Astrocyte (in vitro differentiated cells and primary cell): Measurements from ENCODE around the gene IPPK. TPM values are rescaled to one million over a fixed set of nuclear protein-coding genes. Genes with fewer than 3 reads are reported as not detected.

ENCODE experiments used
- DNase-seq: peaks from one replicate; pipeline ENCODE4 v3.0.0-alpha.2; 2010; ENCODE audit warnings: low read depth
- FAIRE-seq: peaks from 2 replicates; lab custom pipeline; 2011; peaks lifted over from hg19 to GRCh38; lab: Jason Lieb, UNC
- H2AFZ ChIP-seq: 2 replicates; pipeline ENCODE4 v1.6.0; 2012; ENCODE audit warnings: low read depth, low read length, inconsistent platforms
- H3K27ac ChIP-seq: 2 replicates; pipeline ENCODE4 v1.5.1; 2011; ENCODE audit warnings: low read depth, low read length, inconsistent platforms
- H3K27me3 ChIP-seq: 2 replicates; pipeline ENCODE4 v1.6.0; 2011; ENCODE audit warnings: low read length, inconsistent platforms; ENCODE audit not compliant: insufficient read depth
- H3K36me3 ChIP-seq: 2 replicates; pipeline ENCODE4 v1.5.1; 2011; ENCODE audit warnings: low read length, inconsistent platforms; ENCODE audit not compliant: insufficient read depth
- H3K4me1 ChIP-seq: 2 replicates; pipeline ENCODE4 v1.5.1; 2011; ENCODE audit warnings: low read length, inconsistent platforms; ENCODE audit not compliant: insufficient read depth
- H3K4me2 ChIP-seq: 2 replicates; pipeline ENCODE4 v1.6.0; 2012; ENCODE audit warnings: low read length, inconsistent platforms
- H3K4me3 ChIP-seq: 2 replicates; pipeline ENCODE4 v1.5.1; 2011; ENCODE audit warnings: low read depth, mild to moderate bottlenecking, low read length, inconsistent platforms; ENCODE audit not compliant: insufficient read depth
- H3K79me2 ChIP-seq: 2 replicates; pipeline ENCODE4 v1.6.0; 2012; ENCODE audit warnings: mild to moderate bottlenecking, low read length, inconsistent platforms; ENCODE audit not compliant: insufficient read depth
- H3K9ac ChIP-seq: 2 replicates; pipeline ENCODE4 v1.6.0; 2012; ENCODE audit warnings: mild to moderate bottlenecking, low read length, inconsistent platforms
- H3K9me3 ChIP-seq: 2 replicates; pipeline ENCODE4 v1.5.1; 2012; ENCODE audit warnings: low read depth, mild to moderate bottlenecking, low read length, inconsistent platforms; ENCODE audit not compliant: insufficient read depth
- H4K20me1 ChIP-seq: 2 replicates; pipeline ENCODE4 v1.6.0; 2012; ENCODE audit warnings: low read length, inconsistent platforms; ENCODE audit not compliant: insufficient read depth
- H3K27ac Mint-ChIP-seq: one replicate; pipeline ENCODE4 v1.8.0; 2021; ENCODE audit warnings: mild to moderate bottlenecking, mixed read lengths; ENCODE audit not compliant: unreplicated experiment
- H3K27me3 Mint-ChIP-seq: one replicate; pipeline ENCODE4 v1.8.0; 2021; ENCODE audit warnings: low read depth, mixed read lengths; ENCODE audit not compliant: unreplicated experiment
- H3K36me3 Mint-ChIP-seq: one replicate; pipeline ENCODE4 v1.8.0; 2021; ENCODE audit warnings: low read depth, mixed read lengths; ENCODE audit not compliant: unreplicated experiment
- H3K4me1 Mint-ChIP-seq: one replicate; pipeline ENCODE4 v1.8.0; 2021; ENCODE audit warnings: low read depth, mixed read lengths; ENCODE audit not compliant: unreplicated experiment
- H3K4me3 Mint-ChIP-seq: one replicate; pipeline ENCODE4 v1.8.0; 2021; ENCODE audit warnings: mild to moderate bottlenecking, moderate library complexity, mixed read lengths; ENCODE audit not compliant: unreplicated experiment
- H3K9me3 Mint-ChIP-seq: one replicate; pipeline ENCODE4 v1.8.0; 2021; ENCODE audit warnings: mild to moderate bottlenecking, mixed read lengths; ENCODE audit not compliant: unreplicated experiment
- CTCF ChIP-seq: IDR thresholded peaks from 2 replicates; pipeline ENCODE4 v1.5.1; 2011; ENCODE audit warnings: low read depth, mild to moderate bottlenecking, inconsistent platforms, low read length, moderate library complexity; ENCODE audit not compliant: insufficient read depth
- EZH2 ChIP-seq: IDR thresholded peaks from 2 replicates; pipeline ENCODE4 v1.6.1; 2012; ENCODE audit warnings: mild to moderate bottlenecking, low read length, inconsistent platforms; ENCODE audit not compliant: insufficient read depth
- total RNA-seq: library from RNA; stranded (reverse); gene quantifications from 2 replicates; pipeline ENCODE4 v1.2.1, GENCODE V29; 2021

Gene IPPK
- total RNA-seq, 1 donor from 2014 or later: 14.1 TPM

- H3K4me3 Mint-ChIP-seq: no peak overlapping the region
- H3K36me3 Mint-ChIP-seq: peaks cover 30% of the 10 kb centered on the region
- Histone ChIP-seq H3K4me3 (no peak overlapping the region), H3K4me1 (no peaks in the 10 kb centered on the region), H2AFZ (no peak overlapping the region), H3K27ac (no peak overlapping the region), H3K36me3 (peaks cover 42% of the 10 kb centered on the region), H3K9ac (no peak overlapping the region), H3K27me3 (no peaks in the 10 kb centered on the region), H3K4me2 (no peak overlapping the region), H4K20me1 (peaks cover 42% of the 10 kb centered on the region), H3K9me3 (no peaks in the 10 kb centered on the region), H3K79me2 (peaks cover 9% of the 10 kb centered on the region)
- no peak overlapping the region for H3K27ac Mint-ChIP-seq
- no peak for FAIRE-seq
- no peak for DNase-seq
- H3K9me3 Mint-ChIP-seq: no peaks in the 10 kb centered on the region
- no peaks in the 10 kb centered on the region for H3K27me3 Mint-ChIP-seq
- no peaks in the 10 kb centered on the region for H3K4me1 Mint-ChIP-seq
- TF ChIP-seq EZH2: no peak
- TF ChIP-seq CTCF: no peak
Observed at GRCh38 chr9:92640398-92641091, 29.4 kb downstream of the IPPK start.

GRCh38 chr9:92639791-92640271, 30.1 kb downstream of the IPPK start:
- Histone ChIP-seq H3K9ac (no peak overlapping the region), H3K36me3 (peaks cover 40% of the 10 kb centered on the region), H4K20me1 (peaks cover 40% of the 10 kb centered on the region), H3K4me2 (no peak overlapping the region), H3K4me1 (no peaks in the 10 kb centered on the region), H3K79me2 (peaks cover 8% of the 10 kb centered on the region), H3K27me3 (no peaks in the 10 kb centered on the region), H3K27ac (no peak overlapping the region), H3K9me3 (no peaks in the 10 kb centered on the region), H3K4me3 (no peak overlapping the region), H2AFZ (no peak overlapping the region)
- peaks cover 29% of the 10 kb centered on the region for H3K36me3 Mint-ChIP-seq
- DNase-seq (no peak), FAIRE-seq (no peak)
- H3K27ac Mint-ChIP-seq: no peak overlapping the region
- TF ChIP-seq EZH2: no peak
- TF ChIP-seq CTCF: no peak
- no peaks in the 10 kb centered on the region for H3K27me3 Mint-ChIP-seq
- H3K9me3 Mint-ChIP-seq: no peaks in the 10 kb centered on the region
- no peak overlapping the region for H3K4me3 Mint-ChIP-seq
- H3K4me1 Mint-ChIP-seq: no peaks in the 10 kb centered on the region

- Histone ChIP-seq H3K36me3 (peaks cover 38% of the 10 kb centered on the region), H3K27ac (no peak overlapping the region), H3K4me3 (no peak overlapping the region), H2AFZ (no peak overlapping the region), H3K79me2 (peaks cover 6% of the 10 kb centered on the region), H4K20me1 (peaks cover 43% of the 10 kb centered on the region), H3K9me3 (no peaks in the 10 kb centered on the region), H3K27me3 (no peaks in the 10 kb centered on the region), H3K4me2 (no peak overlapping the region), H3K4me1 (no peaks in the 10 kb centered on the region), H3K9ac (no peak overlapping the region)
- Mint-ChIP-seq H3K36me3 (peaks cover 29% of the 10 kb centered on the region), H3K4me1 (peaks cover 2% of the 10 kb centered on the region), H3K9me3 (no peaks in the 10 kb centered on the region), H3K27ac (no peak overlapping the region), H3K4me3 (no peak overlapping the region), H3K27me3 (no peaks in the 10 kb centered on the region)
- FAIRE-seq (no peak), DNase-seq (no peak)
- no peak for TF ChIP-seq EZH2
- no peak for TF ChIP-seq CTCF
Observed at GRCh38 chr9:92639124-92639523, 30.8 kb downstream of the IPPK start.
